ENCODE results near the gene FAM53A. TPM values are rescaled to one million over a fixed set of nuclear protein-coding genes. Genes with fewer than 3 reads are reported as not detected.

Gene FAM53A
- total and polyA plus RNA-seq, 10 donors, result 0.60 to 4.3 (median 1.9) TPM

DNA sequence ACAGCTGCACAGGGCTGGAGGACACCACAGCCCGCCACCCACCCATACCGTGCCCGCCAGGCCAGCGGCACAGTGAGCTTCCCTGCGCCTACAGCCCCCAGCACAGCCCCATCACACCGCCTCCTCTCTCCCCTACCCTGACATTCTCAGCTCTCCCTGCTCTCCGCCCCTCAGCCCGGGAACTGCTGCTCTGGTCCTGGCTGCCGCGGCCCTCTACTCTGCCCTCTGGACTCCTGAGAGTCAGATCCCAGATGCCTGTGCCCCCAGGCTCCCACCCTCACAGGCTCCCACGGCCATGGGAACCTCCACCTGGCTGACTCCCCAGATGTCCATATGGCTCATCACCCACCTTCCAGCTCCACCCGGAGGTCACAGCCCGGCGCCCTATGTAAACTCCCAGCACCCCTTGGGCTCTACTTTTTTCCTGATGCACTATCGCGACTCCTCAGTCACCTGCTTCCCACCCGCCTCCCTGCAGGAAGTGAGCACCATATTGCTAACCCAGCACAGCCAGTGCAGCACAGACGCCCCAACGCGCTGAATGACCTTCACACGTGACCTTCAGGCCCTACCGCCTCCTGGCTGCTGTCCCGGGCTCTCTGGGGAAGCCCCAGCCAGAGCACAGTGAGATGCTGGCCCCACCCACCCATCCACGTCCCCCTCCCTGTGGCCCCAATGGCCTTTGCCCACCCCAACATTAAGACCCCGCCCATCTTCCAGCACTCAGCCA lies 23.0 kb downstream of the FAM53A start:
- intact Hi-C loops (cut with DNase I; ENCODE audit: low total_unique reads), result no loop called here
- H3K4me3 ChIP-seq, result no peak overlapping the region
- WGBS, 5 donors, result 72 to 87% (median 84%) methylated on average over 25 of the region's 25 CpGs
- no peaks in the 10 kb centered on the region for H3K36me3 ChIP-seq
- no peaks in the 10 kb centered on the region for H3K4me1 ChIP-seq
- no peak for DNase-seq
- TF ChIP-seq, protein P1, sequence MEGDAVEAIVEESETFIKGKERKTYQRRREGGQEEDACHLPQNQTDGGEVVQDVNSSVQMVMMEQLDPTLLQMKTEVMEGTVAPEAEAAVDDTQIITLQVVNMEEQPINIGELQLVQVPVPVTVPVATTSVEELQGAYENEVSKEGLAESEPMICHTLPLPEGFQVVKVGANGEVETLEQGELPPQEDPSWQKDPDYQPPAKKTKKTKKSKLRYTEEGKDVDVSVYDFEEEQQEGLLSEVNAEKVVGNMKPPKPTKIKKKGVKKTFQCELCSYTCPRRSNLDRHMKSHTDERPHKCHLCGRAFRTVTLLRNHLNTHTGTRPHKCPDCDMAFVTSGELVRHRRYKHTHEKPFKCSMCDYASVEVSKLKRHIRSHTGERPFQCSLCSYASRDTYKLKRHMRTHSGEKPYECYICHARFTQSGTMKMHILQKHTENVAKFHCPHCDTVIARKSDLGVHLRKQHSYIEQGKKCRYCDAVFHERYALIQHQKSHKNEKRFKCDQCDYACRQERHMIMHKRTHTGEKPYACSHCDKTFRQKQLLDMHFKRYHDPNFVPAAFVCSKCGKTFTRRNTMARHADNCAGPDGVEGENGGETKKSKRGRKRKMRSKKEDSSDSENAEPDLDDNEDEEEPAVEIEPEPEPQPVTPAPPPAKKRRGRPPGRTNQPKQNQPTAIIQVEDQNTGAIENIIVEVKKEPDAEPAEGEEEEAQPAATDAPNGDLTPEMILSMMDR (IDR thresholded peaks at IDR 0.05 in 8 of 11, conservative IDR thresholded peaks at IDR 0.05 in 3 of 11), result no peak
- TF ChIP-seq POLR2AphosphoS5 (IDR thresholded peaks at IDR 0.05) (no peak), POLR2A (IDR thresholded peaks at IDR 0.05) (no peak)
- no peaks in the 10 kb centered on the region for H3K27me3 ChIP-seq (replicated peaks in 1 of 7)
- no peak overlapping the region for H3K27ac ChIP-seq
- no peaks in the 10 kb centered on the region for H3K9me3 ChIP-seq

DNA sequence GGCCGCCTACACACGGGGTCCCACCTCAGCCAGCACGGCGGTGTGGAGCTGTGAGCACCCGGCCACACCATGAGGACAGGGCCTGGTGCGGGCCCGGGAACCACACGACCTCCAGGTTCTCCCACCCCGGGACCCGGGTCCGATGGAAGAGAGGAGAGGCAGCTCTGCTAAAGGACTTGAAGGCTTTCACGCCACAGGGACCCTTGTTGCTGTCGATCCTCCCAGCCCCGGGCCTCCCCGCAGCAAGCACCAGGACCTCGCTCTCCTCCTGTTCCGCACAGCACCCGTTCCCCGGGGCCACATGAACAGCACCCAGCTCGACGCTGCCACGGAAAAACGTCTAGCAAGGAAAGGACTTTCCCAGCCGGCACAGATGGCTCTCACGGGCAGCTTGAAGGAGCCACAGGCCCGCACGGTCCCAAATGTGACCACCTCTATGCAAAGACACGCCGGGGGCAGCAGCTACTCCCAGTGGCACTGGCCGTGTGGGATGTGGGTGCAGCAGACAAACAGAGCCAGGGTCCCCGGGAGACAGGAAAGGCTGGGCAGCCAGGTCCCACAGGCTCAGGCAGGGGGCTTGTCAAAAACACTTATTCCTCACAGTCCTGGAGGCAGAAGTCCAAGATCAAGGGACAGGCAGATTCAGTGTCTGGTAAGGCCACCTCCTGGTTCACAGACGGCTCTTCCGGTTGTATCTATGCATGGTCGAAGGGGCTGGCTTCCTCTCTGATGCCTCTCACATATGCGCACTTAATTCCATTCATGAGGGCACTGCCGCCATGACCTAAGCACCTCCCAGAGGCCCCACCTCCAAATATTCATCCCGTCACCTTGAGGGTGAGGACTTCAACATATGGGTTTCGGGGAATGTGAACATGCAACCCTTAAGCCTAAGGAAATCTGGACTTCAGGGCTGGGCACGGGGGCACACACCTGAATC lies 24.7 kb downstream of the FAM53A start:
- Histone ChIP-seq H3K9me3 (no peaks in the 10 kb centered on the region), H3K4me3 (no peak overlapping the region), H3K36me3 (peaks cover 0 to 9% (median 0%) of the 10 kb centered on the region in 6 donors), H3K4me1 (no peaks in the 10 kb centered on the region), H3K27ac (no peak overlapping the region), H3K27me3 (replicated peaks in 1 of 7) (no peaks in the 10 kb centered on the region)
- no peak for TF ChIP-seq POLR2A (IDR thresholded peaks at IDR 0.05)
- no peak for TF ChIP-seq POLR2AphosphoS5 (IDR thresholded peaks at IDR 0.05)
- TF ChIP-seq, protein P1 (IDR thresholded peaks at IDR 0.05 in 8 of 11, conservative IDR thresholded peaks at IDR 0.05 in 3 of 11), result no peak
- 90 to 97% (median 95%) methylated on average over 26 to 39 of the region's 39 CpGs for WGBS, 5 donors
- intact Hi-C loops (cut with DNase I; ENCODE audit: low total_unique reads), result no loop called here
- DNase-seq, result no peak

DNA sequence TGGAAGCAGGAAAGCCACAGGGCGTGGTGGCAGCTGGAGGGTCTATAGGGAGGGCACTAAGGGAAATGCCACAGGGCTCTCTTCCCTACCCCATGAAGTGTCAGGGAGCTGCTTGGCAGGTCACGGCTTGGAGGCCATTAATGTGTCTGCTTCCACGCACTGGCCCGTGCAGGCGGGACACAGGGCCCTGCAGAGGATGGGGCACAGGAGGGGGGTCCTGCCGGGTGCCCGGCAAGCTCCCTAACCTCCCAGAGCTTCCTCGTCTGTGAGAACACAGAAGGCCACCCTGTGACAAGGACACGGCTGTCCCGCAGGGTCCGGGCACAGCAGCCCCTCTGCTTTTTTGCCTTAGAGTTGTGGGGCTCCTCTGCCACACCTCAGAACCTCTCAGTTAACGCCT lies 25.5 kb downstream of the FAM53A start:
- Histone ChIP-seq H3K9me3 (no peaks in the 10 kb centered on the region), H3K27ac (no peak overlapping the region), H3K4me1 (no peaks in the 10 kb centered on the region), H3K27me3 (replicated peaks in 1 of 7) (no peaks in the 10 kb centered on the region), H3K36me3 (peaks cover 0 to 9% (median 0%) of the 10 kb centered on the region in 6 donors), H3K4me3 (no peak overlapping the region)
- intact Hi-C loops (cut with DNase I; ENCODE audit: low total_unique reads), result no loop called here
- DNase-seq, result no peak
- WGBS, 5 donors, result 74 to 91% (median 85%) methylated on average over 5 to 12 of the region's 12 CpGs
- TF ChIP-seq, protein P1 (IDR thresholded peaks at IDR 0.05 in 8 of 11, conservative IDR thresholded peaks at IDR 0.05 in 3 of 11), result no peak

DNA sequence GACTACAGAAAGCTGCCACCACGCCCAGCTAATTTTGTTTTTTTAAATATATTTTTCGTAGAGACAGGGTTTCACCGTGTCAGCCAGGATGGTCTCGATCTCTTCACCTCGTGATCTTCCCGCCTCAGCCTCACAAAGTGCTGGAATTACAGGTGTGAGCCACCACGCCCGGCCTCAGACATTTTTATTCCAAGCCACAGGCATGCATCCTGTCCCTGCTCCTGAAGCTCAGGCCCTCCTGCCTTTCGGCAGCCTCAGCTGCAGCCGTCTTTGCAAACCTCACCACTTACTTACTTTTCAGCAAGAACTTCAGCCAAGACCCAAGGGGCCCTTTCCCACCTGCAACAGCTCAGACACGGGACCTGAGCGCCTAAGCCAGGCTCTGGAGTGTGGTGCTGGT lies 26.0 kb downstream of the FAM53A start:
- no peaks in the 10 kb centered on the region for H3K9me3 ChIP-seq
- WGBS, 5 donors, result 85 to 93% (median 88%) methylated on average over 12 of the region's 12 CpGs
- H3K27me3 ChIP-seq (replicated peaks in 1 of 7), result no peaks in the 10 kb centered on the region
- intact Hi-C loops (cut with DNase I; ENCODE audit: low total_unique reads), result no loop called here
- no peak for DNase-seq
- peaks cover 0 to 9% (median 0%) of the 10 kb centered on the region in 6 donors for H3K36me3 ChIP-seq
- no peaks in the 10 kb centered on the region for H3K4me1 ChIP-seq
- no peak overlapping the region for H3K4me3 ChIP-seq
- TF ChIP-seq POLR2AphosphoS5 (IDR thresholded peaks at IDR 0.05), result no peak
- TF ChIP-seq POLR2A (IDR thresholded peaks at IDR 0.05), result no peak
- H3K27ac ChIP-seq, result no peak overlapping the region
